HEK293 (cell line): ENCODE data around the gene NUP153.
A peak's percentile ranks its signal among the peaks of the same experiment; 100 is the strongest.

ENCODE experiments used
- CTCF ChIA-PET: fragments of 350-600 bp; formaldehyde crosslinking; extraction: SDS; loops from one replicate; lab custom pipeline; 2021; ENCODE audit warnings: antibody characterized with exemption; lab: Yijun Ruan, JAX
- POLR2A ChIA-PET: fragments of 300-600 bp; formaldehyde crosslinking; extraction: SDS; loops from one replicate; lab custom pipeline; 2020; ENCODE audit warnings: antibody characterized with exemption, inconsistent platforms; lab: Yijun Ruan, JAX
- H3K27ac ChIP-seq: fragments of 200-500 bp; sonication (Bioruptor generic); 2 replicates; pipeline ENCODE4 v1.5.1; 2014; ENCODE audit warnings: low read depth, low read length, control low read depth, inconsistent platforms; ENCODE audit errors: extremely low read depth
- H3K36me3 ChIP-seq, 2 experiments: fragments of 200-500 bp in 1 of 2; sonication (Bioruptor generic) in 1 of 2; 1 replicate in 1 of 2; 2 replicates in 1 of 2; pipeline ENCODE4 v1.5.1; 2014 to 2017; ENCODE audit warnings: inconsistent platforms in 2 of 2, low read length in 2 of 2; ENCODE audit not compliant: control insufficient read depth in 2 of 2, insufficient read depth in 1 of 2
- H3K4me1 ChIP-seq: fragments of 200-500 bp; sonication (Bioruptor generic); 2 replicates; pipeline ENCODE4 v1.5.1; 2014; ENCODE audit warnings: mild to moderate bottlenecking, low read length, inconsistent platforms; ENCODE audit not compliant: control insufficient read depth, insufficient read depth
- H3K4me3 ChIP-seq: 2 replicates; pipeline ENCODE4 v1.5.1; 2011; ENCODE audit warnings: low read depth, mild to moderate bottlenecking, control low read depth, low read length, moderate library complexity
- H3K9me3 ChIP-seq: fragments of 200-500 bp; sonication (Bioruptor generic); 2 replicates; pipeline ENCODE4 v1.5.1; 2014; ENCODE audit warnings: low read depth, low read length, inconsistent platforms; ENCODE audit not compliant: control insufficient read depth, insufficient read depth
- BCL11B ChIP-seq: fragments of 450-650 bp; formaldehyde crosslinking; IDR thresholded peaks from 2 replicates; pipeline ENCODE4 v1.5.1; 2016; ENCODE audit warnings: low read depth, missing biosample characterization, missing genetic modification characterization
- FEZF1 ChIP-seq: fragments of 450-650 bp; formaldehyde crosslinking; IDR thresholded peaks from 2 replicates; pipeline ENCODE4 v1.5.1; 2016; ENCODE audit warnings: missing biosample characterization, missing genetic modification characterization
- GLI2 ChIP-seq: fragments of 450-650 bp; formaldehyde crosslinking; IDR thresholded peaks from 2 replicates; pipeline ENCODE4; 2017; ENCODE audit warnings: missing biosample characterization, missing genetic modification characterization, low read depth, borderline replicate concordance
- OSR2 ChIP-seq: fragments of 450-650 bp; formaldehyde crosslinking; IDR thresholded peaks from 2 replicates; pipeline ENCODE4 v1.5.1; 2016; ENCODE audit warnings: missing biosample characterization, missing genetic modification characterization
- SCRT1 ChIP-seq: fragments of 450-650 bp; formaldehyde crosslinking; IDR thresholded peaks from 2 replicates; pipeline ENCODE4 v1.5.1; 2016; ENCODE audit warnings: missing biosample characterization, missing genetic modification characterization, borderline replicate concordance
- SETDB1 ChIP-seq: IDR thresholded peaks from one replicate; pipeline ENCODE4 v1.6.1; 2017; ENCODE audit warnings: mild to moderate bottlenecking, low read length, moderate library complexity, mixed read lengths; ENCODE audit not compliant: insufficient read length
- ZFP37 ChIP-seq: fragments of 450-650 bp; formaldehyde crosslinking; IDR thresholded peaks from 2 replicates; pipeline ENCODE4 v1.5.1; 2016; ENCODE audit warnings: missing biosample characterization, missing genetic modification characterization
- ZNF140 ChIP-seq: fragments of 450-650 bp; formaldehyde crosslinking; IDR thresholded peaks from 2 replicates; pipeline ENCODE4 v1.5.1; 2016; ENCODE audit warnings: missing biosample characterization, missing genetic modification characterization
- ZNF221 ChIP-seq: fragments of 450-650 bp; formaldehyde crosslinking; IDR thresholded peaks from 2 replicates; pipeline ENCODE4 v1.5.1; 2017; ENCODE audit warnings: missing biosample characterization, missing genetic modification characterization, borderline replicate concordance
- ZNF292 ChIP-seq: fragments of 450-650 bp; formaldehyde crosslinking; IDR thresholded peaks from 2 replicates; pipeline ENCODE4 v1.5.1; 2016; ENCODE audit warnings: low read depth, missing biosample characterization, missing genetic modification characterization, borderline replicate concordance
- ZNF341 ChIP-seq: fragments of 450-650 bp; formaldehyde crosslinking; IDR thresholded peaks from 2 replicates; pipeline ENCODE4; 2016; ENCODE audit warnings: low read depth, missing biosample characterization, missing genetic modification characterization
- ZNF404 ChIP-seq: fragments of 450-650 bp; formaldehyde crosslinking; IDR thresholded peaks from 2 replicates; pipeline ENCODE4 v1.5.1; 2017; ENCODE audit warnings: missing biosample characterization, missing genetic modification characterization
- ZNF513 ChIP-seq: fragments of 450-650 bp; IDR thresholded peaks from 2 replicates; pipeline ENCODE4 v1.5.1; 2018; ENCODE audit warnings: missing biosample characterization, missing genetic modification characterization
- ZNF529 ChIP-seq: fragments of 450-650 bp; formaldehyde crosslinking; IDR thresholded peaks from 2 replicates; pipeline ENCODE4 v1.5.1; 2017; ENCODE audit warnings: missing genetic modification characterization, missing biosample characterization; ENCODE audit not compliant: insufficient replicate concordance
- ZNF544 ChIP-seq: fragments of 450-650 bp; formaldehyde crosslinking; IDR thresholded peaks from 2 replicates; pipeline ENCODE4 v1.5.0; 2017; ENCODE audit warnings: missing biosample characterization, missing genetic modification characterization
- ZNF549 ChIP-seq: fragments of 450-650 bp; IDR thresholded peaks from 2 replicates; pipeline ENCODE4 v1.5.1; 2018; ENCODE audit warnings: missing biosample characterization, missing genetic modification characterization, mild to moderate bottlenecking, inconsistent platforms, moderate library complexity
- ZNF558 ChIP-seq: fragments of 450-650 bp; formaldehyde crosslinking; IDR thresholded peaks from 2 replicates; pipeline ENCODE4 v1.5.1; 2016; ENCODE audit warnings: missing biosample characterization, missing genetic modification characterization
- ZNF626 ChIP-seq: fragments of 450-650 bp; sonication (Bioruptor Pico); formaldehyde crosslinking; IDR thresholded peaks from 2 replicates; pipeline ENCODE4 v1.5.1; 2018; ENCODE audit warnings: missing biosample characterization, missing genetic modification characterization, inconsistent platforms
- ZSCAN23 ChIP-seq: fragments of 450-650 bp; formaldehyde crosslinking; IDR thresholded peaks from 2 replicates; pipeline ENCODE4 v1.5.1; 2016; ENCODE audit warnings: missing biosample characterization, missing genetic modification characterization
- TF ChIP-seq, protein P1 (sequence below): fragments of 450-650 bp; formaldehyde crosslinking; IDR thresholded peaks from 2 replicates; pipeline ENCODE4 v1.5.1; 2016; ENCODE audit warnings: missing biosample characterization, missing genetic modification characterization, low read depth
- TF ChIP-seq, protein P2 (sequence below): fragments of 450-650 bp; formaldehyde crosslinking; IDR thresholded peaks from 2 replicates; pipeline ENCODE4 v1.5.1; 2016; ENCODE audit warnings: missing biosample characterization, missing genetic modification characterization
- TF ChIP-seq, protein P3 (sequence below): fragments of 450-650 bp; formaldehyde crosslinking; IDR thresholded peaks from 2 replicates; pipeline ENCODE4 v1.5.1; 2016; ENCODE audit warnings: missing biosample characterization, missing genetic modification characterization

Gene NUP153

GRCh38 chr6:17622144-17622543, 84.6 kb downstream of the NUP153 start (continued):
- no peak for TF ChIP-seq ZNF626 (tag by site-specific recombination)

GRCh38 chr6:17621003-17621402, 85.7 kb downstream of the NUP153 start:
- H3K27ac ChIP-seq = no peak overlapping the region
- POLR2A ChIA-PET = interaction anchor here (0.6 kb wide), 1 partner anchor 54 kb away, joined by 4 read pairs; no protein-coding TSS in a partner anchor
- peaks cover 64 to 80% of the 10 kb centered on the region in 2 experiments for H3K36me3 ChIP-seq
- TF ChIP-seq FEZF1 (tag by site-specific recombination) (0 out of 2 replicates have a peak, but pooled peaks have one; percentile 28), BCL11B (tag by site-specific recombination) (no peak)
- TF ChIP-seq, all 188 proteins: peak for 1
- Histone ChIP-seq H3K4me3 (no peak overlapping the region), H3K4me1 (no peaks in the 10 kb centered on the region; the same call in 1 of the 2 replicates), H3K9me3 (no peaks in the 10 kb centered on the region)
- CTCF ChIA-PET = no interaction called here

GRCh38 chr6:17615794-17616193, 90.9 kb downstream of the NUP153 start:
- CTCF ChIA-PET = interaction anchor here (0.5 kb wide), 1 partner anchor 49 kb away, joined by 9 read pairs; no protein-coding TSS in a partner anchor
- no peak overlapping the region for H3K27ac ChIP-seq
- no peaks in the 10 kb centered on the region; the same call in 1 of the 2 replicates for H3K4me1 ChIP-seq
- no peak overlapping the region for H3K4me3 ChIP-seq
- peaks cover 44 to 46% of the 10 kb centered on the region in 2 experiments for H3K36me3 ChIP-seq
- no peaks in the 10 kb centered on the region for H3K9me3 ChIP-seq
- POLR2A ChIA-PET = interaction anchor here (0.6 kb wide), 2 partner anchors 11 to 13 kb away, joined by 3 read pairs; no protein-coding TSS in a partner anchor
- no peak for TF ChIP-seq ZNF292
- TF ChIP-seq ZNF558 = no peak
- TF ChIP-seq ZNF513 (tag by site-specific recombination) = no peak
- TF ChIP-seq GLI2 (tag by site-specific recombination) = no peak
- TF ChIP-seq, protein P1, sequence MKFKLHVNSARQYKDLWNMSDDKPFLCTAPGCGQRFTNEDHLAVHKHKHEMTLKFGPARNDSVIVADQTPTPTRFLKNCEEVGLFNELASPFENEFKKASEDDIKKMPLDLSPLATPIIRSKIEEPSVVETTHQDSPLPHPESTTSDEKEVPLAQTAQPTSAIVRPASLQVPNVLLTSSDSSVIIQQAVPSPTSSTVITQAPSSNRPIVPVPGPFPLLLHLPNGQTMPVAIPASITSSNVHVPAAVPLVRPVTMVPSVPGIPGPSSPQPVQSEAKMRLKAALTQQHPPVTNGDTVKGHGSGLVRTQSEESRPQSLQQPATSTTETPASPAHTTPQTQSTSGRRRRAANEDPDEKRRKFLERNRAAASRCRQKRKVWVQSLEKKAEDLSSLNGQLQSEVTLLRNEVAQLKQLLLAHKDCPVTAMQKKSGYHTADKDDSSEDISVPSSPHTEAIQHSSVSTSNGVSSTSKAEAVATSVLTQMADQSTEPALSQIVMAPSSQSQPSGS (tag by site-specific recombination) = no peak
- TF ChIP-seq ZNF221 (tag by site-specific recombination) = no peak
- no peak for TF ChIP-seq ZNF529
- TF ChIP-seq ZNF341 (tag by site-specific recombination) = no peak
- TF ChIP-seq SETDB1 = no peak
- no peak for TF ChIP-seq ZNF549
- TF ChIP-seq, protein P2, sequence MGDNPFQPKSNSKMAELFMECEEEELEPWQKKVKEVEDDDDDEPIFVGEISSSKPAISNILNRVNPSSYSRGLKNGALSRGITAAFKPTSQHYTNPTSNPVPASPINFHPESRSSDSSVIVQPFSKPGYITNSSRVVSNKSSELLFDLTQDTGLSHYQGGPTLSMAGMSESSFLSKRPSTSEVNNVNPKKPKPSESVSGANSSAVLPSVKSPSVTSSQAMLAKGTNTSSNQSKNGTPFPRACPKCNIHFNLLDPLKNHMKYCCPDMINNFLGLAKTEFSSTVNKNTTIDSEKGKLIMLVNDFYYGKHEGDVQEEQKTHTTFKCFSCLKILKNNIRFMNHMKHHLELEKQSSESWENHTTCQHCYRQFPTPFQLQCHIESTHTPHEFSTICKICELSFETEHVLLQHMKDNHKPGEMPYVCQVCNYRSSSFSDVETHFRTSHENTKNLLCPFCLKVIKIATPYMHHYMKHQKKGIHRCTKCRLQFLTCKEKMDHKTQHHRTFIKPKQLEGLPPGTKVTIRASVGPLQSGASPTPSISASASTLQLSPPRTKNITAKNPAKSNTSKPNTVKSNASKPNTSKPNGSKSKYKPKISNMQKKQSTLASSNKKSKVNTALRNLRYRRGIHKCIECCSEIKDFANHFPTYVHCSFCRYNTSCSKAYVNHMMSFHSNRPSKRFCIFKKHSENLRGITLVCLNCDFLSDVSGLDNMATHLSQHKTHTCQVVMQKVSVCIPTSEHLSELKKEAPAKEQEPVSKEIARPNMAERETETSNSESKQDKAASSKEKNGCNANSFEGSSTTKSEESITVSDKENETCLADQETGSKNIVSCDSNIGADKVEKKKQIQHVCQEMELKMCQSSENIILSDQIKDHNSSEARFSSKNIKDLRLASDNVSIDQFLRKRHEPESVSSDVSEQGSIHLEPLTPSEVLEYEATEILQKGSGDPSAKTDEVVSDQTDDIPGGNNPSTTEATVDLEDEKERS (tag by site-specific recombination) = no peak
- no peak for TF ChIP-seq ZFP37 (tag by site-specific recombination)
- no peak for TF ChIP-seq ZNF544 (tag by site-specific recombination)
- TF ChIP-seq ZNF140 = no peak
- TF ChIP-seq OSR2 (tag by site-specific recombination) = no peak
- no peak for TF ChIP-seq SCRT1 (tag by site-specific recombination)
- TF ChIP-seq ZNF404 (tag by site-specific recombination) = no peak
- TF ChIP-seq ZSCAN23 (tag by site-specific recombination) = no peak
- TF ChIP-seq, protein P3, sequence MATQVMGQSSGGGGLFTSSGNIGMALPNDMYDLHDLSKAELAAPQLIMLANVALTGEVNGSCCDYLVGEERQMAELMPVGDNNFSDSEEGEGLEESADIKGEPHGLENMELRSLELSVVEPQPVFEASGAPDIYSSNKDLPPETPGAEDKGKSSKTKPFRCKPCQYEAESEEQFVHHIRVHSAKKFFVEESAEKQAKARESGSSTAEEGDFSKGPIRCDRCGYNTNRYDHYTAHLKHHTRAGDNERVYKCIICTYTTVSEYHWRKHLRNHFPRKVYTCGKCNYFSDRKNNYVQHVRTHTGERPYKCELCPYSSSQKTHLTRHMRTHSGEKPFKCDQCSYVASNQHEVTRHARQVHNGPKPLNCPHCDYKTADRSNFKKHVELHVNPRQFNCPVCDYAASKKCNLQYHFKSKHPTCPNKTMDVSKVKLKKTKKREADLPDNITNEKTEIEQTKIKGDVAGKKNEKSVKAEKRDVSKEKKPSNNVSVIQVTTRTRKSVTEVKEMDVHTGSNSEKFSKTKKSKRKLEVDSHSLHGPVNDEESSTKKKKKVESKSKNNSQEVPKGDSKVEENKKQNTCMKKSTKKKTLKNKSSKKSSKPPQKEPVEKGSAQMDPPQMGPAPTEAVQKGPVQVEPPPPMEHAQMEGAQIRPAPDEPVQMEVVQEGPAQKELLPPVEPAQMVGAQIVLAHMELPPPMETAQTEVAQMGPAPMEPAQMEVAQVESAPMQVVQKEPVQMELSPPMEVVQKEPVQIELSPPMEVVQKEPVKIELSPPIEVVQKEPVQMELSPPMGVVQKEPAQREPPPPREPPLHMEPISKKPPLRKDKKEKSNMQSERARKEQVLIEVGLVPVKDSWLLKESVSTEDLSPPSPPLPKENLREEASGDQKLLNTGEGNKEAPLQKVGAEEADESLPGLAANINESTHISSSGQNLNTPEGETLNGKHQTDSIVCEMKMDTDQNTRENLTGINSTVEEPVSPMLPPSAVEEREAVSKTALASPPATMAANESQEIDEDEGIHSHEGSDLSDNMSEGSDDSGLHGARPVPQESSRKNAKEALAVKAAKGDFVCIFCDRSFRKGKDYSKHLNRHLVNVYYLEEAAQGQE (tag by site-specific recombination) = no peak
